ENCODE measurements around the gene APBA1. TPM values are rescaled to one million over a fixed set of nuclear protein-coding genes. Genes with fewer than 3 reads are reported as not detected.
A peak's percentile ranks its signal among the peaks of the same experiment; 100 is the strongest.

The APBA1 gene
- total and polyA plus RNA-seq, 2 of the 8 experiments (the other 6 are each of a cell fraction or from before 2014, with no cell fraction given), result 0.36 to 0.60 TPM

DNA sequence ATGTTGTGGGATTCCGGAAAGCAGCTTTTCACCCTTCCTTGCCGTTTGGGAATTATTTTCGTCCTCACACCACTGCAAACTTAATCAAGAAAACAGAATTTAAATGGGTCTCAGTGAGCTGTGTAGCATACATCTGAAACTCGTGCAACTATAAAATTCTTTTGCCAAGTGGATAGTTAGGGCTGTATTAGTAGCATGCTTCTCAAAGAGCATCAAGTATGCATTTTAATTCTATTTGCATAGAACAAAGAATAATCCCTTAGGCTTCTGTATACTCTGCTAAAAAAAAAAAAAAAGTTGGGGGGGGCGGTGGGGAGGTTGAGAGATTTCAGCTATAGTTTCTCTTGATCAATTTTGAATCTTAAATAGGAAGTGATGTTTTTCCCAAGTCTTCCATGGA lies 11.8 kb upstream of the APBA1 start:
- no peaks in the 10 kb centered on the region for H3K27me3 ChIP-seq (replicated peaks in 1 of 4; ENCODE audit: control insufficient read depth in 3 of 4, extremely low read depth in 1 of 4, insufficient read depth in 3 of 4, low read length in 3 of 4)
- TF ChIP-seq, protein P1, sequence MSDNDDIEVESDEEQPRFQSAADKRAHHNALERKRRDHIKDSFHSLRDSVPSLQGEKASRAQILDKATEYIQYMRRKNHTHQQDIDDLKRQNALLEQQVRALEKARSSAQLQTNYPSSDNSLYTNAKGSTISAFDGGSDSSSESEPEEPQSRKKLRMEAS (IDR thresholded peaks at IDR 0.05), result no peak
- TF ChIP-seq ZNF274 (IDR thresholded peaks at IDR 0.05; ENCODE audit: borderline replicate concordance, extremely low read depth, low read length), result no peak
- no peak for TF ChIP-seq EP300 (IDR thresholded peaks at IDR 0.05; ENCODE audit: borderline replicate concordance in 1 of 2, low read depth in 2 of 2, low read length in 2 of 2)
- TF ChIP-seq GTF2F1 (IDR thresholded peaks at IDR 0.05; ENCODE audit: borderline replicate concordance, low read depth, low read length), result no peak
- no peak for TF ChIP-seq CBX8 (IDR thresholded peaks at IDR 0.05; ENCODE audit: borderline replicate concordance, low read depth, low read length)
- TF ChIP-seq EGR1 (IDR thresholded peaks at IDR 0.05; ENCODE audit: borderline replicate concordance, low read depth, low read length), result no peak
- TF ChIP-seq RNF2 (IDR thresholded peaks at IDR 0.05; ENCODE audit: borderline replicate concordance, low read depth, low read length, missing control alignments, poor library complexity, severe bottlenecking), result no peak
- no peak for TF ChIP-seq CHD2 (IDR thresholded peaks at IDR 0.05; ENCODE audit: low read length)
- TF ChIP-seq HDAC2 (IDR thresholded peaks at IDR 0.05; ENCODE audit: borderline replicate concordance in 1 of 2, low read depth in 2 of 2, low read length in 2 of 2), result no peak
- TF ChIP-seq SIX5 (IDR thresholded peaks at IDR 0.05; ENCODE audit: low read depth, low read length), result no peak
- no peak for TF ChIP-seq FOSL1 (IDR thresholded peaks at IDR 0.05; ENCODE audit: insufficient read depth, low read depth, low read length)
- no peak for TF ChIP-seq SAP30 (IDR thresholded peaks at IDR 0.05; ENCODE audit: insufficient read depth, insufficient replicate concordance, low read length)
- TF ChIP-seq JUND (IDR thresholded peaks at IDR 0.05; ENCODE audit: low read length), result no peak
- no peak for TF ChIP-seq CEBPB (IDR thresholded peaks at IDR 0.05; ENCODE audit: low read depth, low read length)

More for the DNA sequence above, 11.8 kb upstream of the APBA1 start:
- Histone ChIP-seq H2AK5ac (ENCODE audit: low read depth, low read length) (no peak overlapping the region), H4K91ac (replicated peaks; ENCODE audit: insufficient read length, low read length) (no peak overlapping the region), H2AFZ (ENCODE audit: low read length) (no peak overlapping the region), H3K56ac (replicated peaks; ENCODE audit: insufficient read length, low read depth, low read length) (no peak overlapping the region), H2BK20ac (ENCODE audit: low read length) (no peak overlapping the region), H2BK12ac (ENCODE audit: low read depth, low read length) (no peak overlapping the region), H3K9ac (replicated peaks in 1 of 4; ENCODE audit: extremely low read depth in 1 of 4, low read depth in 3 of 4, low read length in 3 of 4) (no peak overlapping the region), H3K4ac (replicated peaks; ENCODE audit: insufficient read length, low read depth, low read length) (no peak overlapping the region), H3K9me3 (ENCODE audit: insufficient read depth in 2 of 2, low read depth in 1 of 2, low read length in 1 of 2) (no peaks in the 10 kb centered on the region), H4K8ac (ENCODE audit: extremely low read depth, insufficient read depth, low read length) (no peak overlapping the region), H3K4me1 (replicated peaks in 1 of 4; ENCODE audit: control insufficient read depth in 3 of 4, insufficient read depth in 4 of 4, low read length in 3 of 4) (no peaks in the 10 kb centered on the region), H3K18ac (ENCODE audit: extremely low read depth, low read length) (no peak overlapping the region), H3K79me1 (ENCODE audit: low read depth, low read length) (no peaks in the 10 kb centered on the region), H3K23ac (ENCODE audit: insufficient read length) (no peak overlapping the region), H4K20me1 (replicated peaks in 1 of 2; ENCODE audit: control insufficient read depth in 1 of 2, insufficient read depth in 2 of 2, low read length in 2 of 2) (no peaks in the 10 kb centered on the region), H3K14ac (ENCODE audit: insufficient read length) (no peak overlapping the region), H4K5ac (ENCODE audit: insufficient read length, low read depth, low read length) (no peak overlapping the region), H2BK5ac (ENCODE audit: low read depth, low read length) (no peak overlapping the region), H3K23me2 (ENCODE audit: low read depth, low read length) (no peaks in the 10 kb centered on the region), H2BK120ac (replicated peaks; ENCODE audit: low read depth, low read length) (no peak overlapping the region), H3K4me2 (ENCODE audit: insufficient read depth in 1 of 2, low read depth in 2 of 2, low read length in 2 of 2) (no peak overlapping the region), H3K36me3 (ENCODE audit: control insufficient read depth in 2 of 4, insufficient read depth in 4 of 4, low read length in 3 of 4) (no peaks in the 10 kb centered on the region), H2BK15ac (ENCODE audit: low read length) (no peak overlapping the region), H3K4me3 (ENCODE audit: extremely low read depth in 1 of 4, insufficient read depth in 2 of 4, low read depth in 3 of 4, low read length in 4 of 4) (no peak overlapping the region), H3K27ac (ENCODE audit: low read depth, low read length) (no peak overlapping the region), H3K79me2 (ENCODE audit: control insufficient read depth in 1 of 2, insufficient read depth in 2 of 2, low read length in 2 of 2) (no peaks in the 10 kb centered on the region)
- WGBS, 2 experiments (ENCODE audit: extremely low coverage in 1 of 2, insufficient coverage in 1 of 2, insufficient read length in 1 of 2, insufficient replicate concordance in 2 of 2, low coverage in 1 of 2, low lambda C conversion rate in 2 of 2, missing lambda C conversion rate in 1 of 2), result 81% methylated on average over 5 of the region's 5 CpGs; no CpG with 5 or more reads in 1 of the 2 experiments
- CTCF ChIA-PET (ENCODE audit: partially characterized antibody), result interaction anchor here (2.0 kb wide), 1 partner anchor 11 kb away, joined by 7 read pairs; no protein-coding TSS in a partner anchor
- FAIRE-seq (peak; percentile 19), DNase-seq (ENCODE audit: low read depth in 1 of 2, low spot score in 2 of 2) (no peak)
- POLR2A ChIA-PET (ENCODE audit: partially characterized antibody), result no interaction called here

All from H1 (cell line).